Measurements from ENCODE around the gene LBX2. TPM values are rescaled to one million over a fixed set of nuclear protein-coding genes. Genes with fewer than 3 reads are reported as not detected.

LBX2 gene
- polyA plus RNA-seq, 1 donor (not counting 4 experiments of a cell fraction or from before 2014, with no cell fraction given), result 0.09 TPM

DNA sequence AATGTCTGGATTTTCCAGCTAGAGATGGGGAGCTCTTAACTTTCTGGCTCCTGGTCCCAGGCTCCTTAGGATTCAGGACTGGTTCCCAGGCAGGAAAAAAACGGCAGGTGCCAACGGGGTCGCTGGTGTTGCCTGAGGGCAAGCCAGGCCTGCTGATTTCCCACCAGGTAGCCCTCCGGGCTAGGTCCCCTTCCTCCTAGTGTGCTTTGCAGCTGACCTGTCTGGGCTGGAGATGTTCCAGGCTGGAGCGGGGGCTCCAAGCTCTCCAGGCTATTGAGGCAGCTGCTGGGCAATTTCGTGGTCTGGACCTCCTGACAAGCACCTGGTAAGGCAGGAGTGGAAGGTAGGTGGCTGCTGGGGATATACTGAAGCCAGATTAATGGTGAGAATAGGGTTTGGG is 24.9 kb downstream of the LBX2 start:
- no peak overlapping the region for H3K4me2 ChIP-seq (ENCODE audit: control insufficient read depth, extremely low read depth, insufficient read depth, low read depth, low read length)
- no peaks in the 10 kb centered on the region for H3K79me2 ChIP-seq (ENCODE audit: control insufficient read depth, insufficient read depth, low read length)
- H3K36me3 ChIP-seq (ENCODE audit: control insufficient read depth in 2 of 2, extremely low read depth in 1 of 2, insufficient read depth in 2 of 2, low read length in 2 of 2), result peaks cover 12 to 16% of the 10 kb centered on the region in 2 experiments
- H3K4me1 ChIP-seq (ENCODE audit: control insufficient read depth, extremely low read depth, insufficient read depth, low read length), result peaks cover 9% of the 10 kb centered on the region
- H3K27me3 ChIP-seq (ENCODE audit: control insufficient read depth, extremely low read depth, insufficient read depth, low read length), result no peaks in the 10 kb centered on the region
- no peaks in the 10 kb centered on the region for H3K9me1 ChIP-seq (ENCODE audit: control insufficient read depth, extremely low read depth, insufficient read depth, low read length)
- no peaks in the 10 kb centered on the region for H4K20me1 ChIP-seq (ENCODE audit: control insufficient read depth, extremely low read depth, insufficient read depth, low read length)
- H3K9me3 ChIP-seq (ENCODE audit: control insufficient read depth, low read depth, low read length), result no peaks in the 10 kb centered on the region
- no peak for DNase-seq (ENCODE audit: low read depth, low spot score)
- no peak overlapping the region for H3K4me3 ChIP-seq (ENCODE audit: control insufficient read depth in 2 of 3, extremely low read depth in 1 of 3, insufficient read depth in 2 of 3, low read depth in 1 of 3, low read length in 3 of 3)
- H2AFZ ChIP-seq (ENCODE audit: control insufficient read depth, low read length), result no peak overlapping the region
- no peak overlapping the region for H3K27ac ChIP-seq (ENCODE audit: control insufficient read depth, insufficient read depth, low read length)
- dilution Hi-C loops (cut with MboI; ENCODE audit: extremely low pct_ligation_motif_present, low sequenced_read_pairs), result no loop called here
- TF ChIP-seq, protein P1, sequence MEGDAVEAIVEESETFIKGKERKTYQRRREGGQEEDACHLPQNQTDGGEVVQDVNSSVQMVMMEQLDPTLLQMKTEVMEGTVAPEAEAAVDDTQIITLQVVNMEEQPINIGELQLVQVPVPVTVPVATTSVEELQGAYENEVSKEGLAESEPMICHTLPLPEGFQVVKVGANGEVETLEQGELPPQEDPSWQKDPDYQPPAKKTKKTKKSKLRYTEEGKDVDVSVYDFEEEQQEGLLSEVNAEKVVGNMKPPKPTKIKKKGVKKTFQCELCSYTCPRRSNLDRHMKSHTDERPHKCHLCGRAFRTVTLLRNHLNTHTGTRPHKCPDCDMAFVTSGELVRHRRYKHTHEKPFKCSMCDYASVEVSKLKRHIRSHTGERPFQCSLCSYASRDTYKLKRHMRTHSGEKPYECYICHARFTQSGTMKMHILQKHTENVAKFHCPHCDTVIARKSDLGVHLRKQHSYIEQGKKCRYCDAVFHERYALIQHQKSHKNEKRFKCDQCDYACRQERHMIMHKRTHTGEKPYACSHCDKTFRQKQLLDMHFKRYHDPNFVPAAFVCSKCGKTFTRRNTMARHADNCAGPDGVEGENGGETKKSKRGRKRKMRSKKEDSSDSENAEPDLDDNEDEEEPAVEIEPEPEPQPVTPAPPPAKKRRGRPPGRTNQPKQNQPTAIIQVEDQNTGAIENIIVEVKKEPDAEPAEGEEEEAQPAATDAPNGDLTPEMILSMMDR (optimal IDR thresholded peaks at IDR 0.05 in 1 of 3, IDR thresholded peaks at IDR 0.05 in 1 of 3, conservative IDR thresholded peaks at IDR 0.05 in 1 of 3; ENCODE audit: extremely low read depth in 1 of 3, insufficient read depth in 2 of 3, low read length in 3 of 3), result no peak
- no peak for TF ChIP-seq EZH2 (IDR thresholded peaks at IDR 0.05; ENCODE audit: low read length)
- no peak for FAIRE-seq
- no peak overlapping the region for H3K9ac ChIP-seq (ENCODE audit: control insufficient read depth, extremely low read depth, insufficient read depth, low read length)

DNA sequence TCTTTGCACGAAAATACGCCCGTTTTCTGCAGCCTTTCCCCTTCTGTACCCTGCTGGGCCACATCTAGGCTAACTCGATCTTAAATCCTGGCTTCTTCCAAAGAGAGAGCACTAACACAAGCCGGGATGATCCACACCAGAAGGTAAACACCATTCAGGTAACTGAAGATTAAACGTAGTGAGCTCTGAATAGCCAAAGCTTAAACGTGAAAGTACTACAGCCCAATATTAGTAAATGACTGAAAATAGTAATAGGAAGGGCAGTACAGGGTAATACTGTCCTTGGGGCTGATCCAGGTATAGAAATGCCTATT is 26.5 kb downstream of the LBX2 start:
- H3K4me2 ChIP-seq (ENCODE audit: control insufficient read depth, extremely low read depth, insufficient read depth, low read depth, low read length), result peak overlapping the region; percentile 97
- peak overlapping the region; percentile 93 for H3K9ac ChIP-seq (ENCODE audit: control insufficient read depth, extremely low read depth, insufficient read depth, low read length)
- no peaks in the 10 kb centered on the region for H3K27me3 ChIP-seq (ENCODE audit: control insufficient read depth, extremely low read depth, insufficient read depth, low read length)
- H4K20me1 ChIP-seq (ENCODE audit: control insufficient read depth, extremely low read depth, insufficient read depth, low read length), result no peaks in the 10 kb centered on the region
- H3K4me3 ChIP-seq (ENCODE audit: control insufficient read depth in 2 of 3, extremely low read depth in 1 of 3, insufficient read depth in 2 of 3, low read depth in 1 of 3, low read length in 3 of 3), result peak overlapping the region; percentile 67 to 99 (median 75)
- TF ChIP-seq EZH2 (IDR thresholded peaks at IDR 0.05; ENCODE audit: low read length), result no peak
- TF ChIP-seq, protein P1 (optimal IDR thresholded peaks at IDR 0.05 in 1 of 3, IDR thresholded peaks at IDR 0.05 in 1 of 3, conservative IDR thresholded peaks at IDR 0.05 in 1 of 3; ENCODE audit: extremely low read depth in 1 of 3, insufficient read depth in 2 of 3, low read length in 3 of 3), result no peak
- H3K79me2 ChIP-seq (ENCODE audit: control insufficient read depth, insufficient read depth, low read length), result no peaks in the 10 kb centered on the region
- DNase-seq (ENCODE audit: low read depth, low spot score), result no peak
- no peaks in the 10 kb centered on the region for H3K9me1 ChIP-seq (ENCODE audit: control insufficient read depth, extremely low read depth, insufficient read depth, low read length)
- H2AFZ ChIP-seq (ENCODE audit: control insufficient read depth, low read length), result peak overlapping the region; percentile 95
- peak overlapping the region; percentile 89 for H3K27ac ChIP-seq (ENCODE audit: control insufficient read depth, insufficient read depth, low read length)
- peaks cover 12 to 16% of the 10 kb centered on the region in 2 experiments for H3K36me3 ChIP-seq (ENCODE audit: control insufficient read depth in 2 of 2, extremely low read depth in 1 of 2, insufficient read depth in 2 of 2, low read length in 2 of 2)
- dilution Hi-C loops (cut with MboI; ENCODE audit: extremely low pct_ligation_motif_present, low sequenced_read_pairs), result no loop called here
- no peaks in the 10 kb centered on the region for H3K9me3 ChIP-seq (ENCODE audit: control insufficient read depth, low read depth, low read length)
- FAIRE-seq, result no peak
- H3K4me1 ChIP-seq (ENCODE audit: control insufficient read depth, extremely low read depth, insufficient read depth, low read length), result peaks cover 9% of the 10 kb centered on the region

Measured in keratinocyte (primary cell).